ENCODE measurements around the gene LENG8. TPM values are rescaled to one million over a fixed set of nuclear protein-coding genes. Genes with fewer than 3 reads are reported as not detected.

The LENG8 gene
- polyA plus RNA-seq, 1 experiment = 16.1 TPM

GRCh38 chr19:54455786-54456422, 6.9 kb downstream of the LENG8 start:
- Histone ChIP-seq H3K9me3 (ENCODE audit: control insufficient read depth, insufficient read depth, low read length) (no peaks in the 10 kb centered on the region; the same call in 1 of the 2 replicates), H3K27me3 (ENCODE audit: control insufficient read depth, insufficient read depth, low read length) (no peaks in the 10 kb centered on the region), H3K4me3 (ENCODE audit: low read depth, low read length) (no peak overlapping the region), H3K27ac (ENCODE audit: low read depth, low read length) (no peak overlapping the region)
- TF ChIP-seq CTCF (IDR thresholded peaks at IDR 0.05; ENCODE audit: low read depth, low read length) = no peak
- DNase-seq (ENCODE audit: low read depth, low spot score) = no peak
- ChIA-PET CTCF (no interaction called here), POLR2A (no interaction called here)

GRCh38 chr19:54456423-54457373, 7.7 kb downstream of the LENG8 start:
- no peak for DNase-seq (ENCODE audit: low read depth, low spot score)
- Histone ChIP-seq H3K27me3 (ENCODE audit: control insufficient read depth, insufficient read depth, low read length) (no peaks in the 10 kb centered on the region), H3K27ac (ENCODE audit: low read depth, low read length) (no peak overlapping the region), H3K4me3 (ENCODE audit: low read depth, low read length) (no peak overlapping the region), H3K9me3 (ENCODE audit: control insufficient read depth, insufficient read depth, low read length) (no peaks in the 10 kb centered on the region; the same call in 1 of the 2 replicates)
- ChIA-PET POLR2A (no interaction called here), CTCF (no interaction called here)
- TF ChIP-seq CTCF (IDR thresholded peaks at IDR 0.05; ENCODE audit: low read depth, low read length) = no peak

GRCh38 chr19:54457773-54458647, 9.0 kb downstream of the LENG8 start:
- no peak overlapping the region for H3K4me3 ChIP-seq (ENCODE audit: low read depth, low read length)
- CTCF ChIA-PET = interaction anchor here (0.5 kb wide), 1 partner anchor 23 kb away, joined by 3 read pairs; no protein-coding TSS in a partner anchor
- DNase-seq (ENCODE audit: low read depth, low spot score) = no peak
- H3K27me3 ChIP-seq (ENCODE audit: control insufficient read depth, insufficient read depth, low read length) = no peaks in the 10 kb centered on the region
- POLR2A ChIA-PET = interaction anchor here (6.7 kb wide), 1 partner anchor 8 kb away, joined by 87 read pairs; the partner anchor contains the start of gene LENG8
- H3K9me3 ChIP-seq (ENCODE audit: control insufficient read depth, insufficient read depth, low read length) = no peaks in the 10 kb centered on the region; the same call in 1 of the 2 replicates
- no peak for TF ChIP-seq CTCF (IDR thresholded peaks at IDR 0.05; ENCODE audit: low read depth, low read length)
- no peak overlapping the region for H3K27ac ChIP-seq (ENCODE audit: low read depth, low read length)

GRCh38 chr19:54458648-54459281, 9.8 kb downstream of the LENG8 start:
- ChIA-PET CTCF (no interaction called here), POLR2A (interaction anchor here (6.7 kb wide), 1 partner anchor 9 kb away, joined by 87 read pairs; the partner anchor contains the start of gene LENG8)
- Histone ChIP-seq H3K9me3 (ENCODE audit: control insufficient read depth, insufficient read depth, low read length) (no peaks in the 10 kb centered on the region; the same call in 1 of the 2 replicates), H3K27ac (ENCODE audit: low read depth, low read length) (no peak overlapping the region), H3K4me3 (ENCODE audit: low read depth, low read length) (no peak overlapping the region), H3K27me3 (ENCODE audit: control insufficient read depth, insufficient read depth, low read length) (no peaks in the 10 kb centered on the region)
- TF ChIP-seq CTCF (IDR thresholded peaks at IDR 0.05; ENCODE audit: low read depth, low read length) = no peak
- DNase-seq (ENCODE audit: low read depth, low spot score) = no peak
